Measurements from ENCODE around the gene CRY2.

DNA sequence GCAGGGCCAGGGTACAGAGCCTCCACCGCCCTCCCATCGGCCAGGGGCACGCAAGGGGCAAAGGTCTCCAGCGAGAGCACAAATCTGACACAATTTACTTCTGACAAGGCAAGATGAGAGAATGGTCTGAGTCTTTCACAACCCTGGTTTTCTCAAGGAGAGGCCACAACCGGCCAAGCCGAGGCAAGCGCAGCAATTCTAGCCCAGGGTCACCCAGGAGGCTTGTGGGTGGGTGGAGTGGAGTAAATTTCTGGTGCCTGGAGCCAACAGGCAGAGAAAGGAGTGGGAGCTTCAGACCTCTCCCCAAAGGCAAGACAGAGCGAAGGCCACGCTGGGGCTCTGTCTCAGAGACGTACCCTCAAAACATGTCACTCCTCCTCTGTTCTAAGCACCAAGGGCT lies 84.5 kb downstream of the CRY2 start:
- TF ChIP-seq, protein P1, sequence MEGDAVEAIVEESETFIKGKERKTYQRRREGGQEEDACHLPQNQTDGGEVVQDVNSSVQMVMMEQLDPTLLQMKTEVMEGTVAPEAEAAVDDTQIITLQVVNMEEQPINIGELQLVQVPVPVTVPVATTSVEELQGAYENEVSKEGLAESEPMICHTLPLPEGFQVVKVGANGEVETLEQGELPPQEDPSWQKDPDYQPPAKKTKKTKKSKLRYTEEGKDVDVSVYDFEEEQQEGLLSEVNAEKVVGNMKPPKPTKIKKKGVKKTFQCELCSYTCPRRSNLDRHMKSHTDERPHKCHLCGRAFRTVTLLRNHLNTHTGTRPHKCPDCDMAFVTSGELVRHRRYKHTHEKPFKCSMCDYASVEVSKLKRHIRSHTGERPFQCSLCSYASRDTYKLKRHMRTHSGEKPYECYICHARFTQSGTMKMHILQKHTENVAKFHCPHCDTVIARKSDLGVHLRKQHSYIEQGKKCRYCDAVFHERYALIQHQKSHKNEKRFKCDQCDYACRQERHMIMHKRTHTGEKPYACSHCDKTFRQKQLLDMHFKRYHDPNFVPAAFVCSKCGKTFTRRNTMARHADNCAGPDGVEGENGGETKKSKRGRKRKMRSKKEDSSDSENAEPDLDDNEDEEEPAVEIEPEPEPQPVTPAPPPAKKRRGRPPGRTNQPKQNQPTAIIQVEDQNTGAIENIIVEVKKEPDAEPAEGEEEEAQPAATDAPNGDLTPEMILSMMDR (IDR thresholded peaks at IDR 0.05; ENCODE audit: low read depth, low read length, missing input control), result no peak
- TF ChIP-seq RAD21 (IDR thresholded peaks at IDR 0.05), result no peak
- TF ChIP-seq, protein P2, sequence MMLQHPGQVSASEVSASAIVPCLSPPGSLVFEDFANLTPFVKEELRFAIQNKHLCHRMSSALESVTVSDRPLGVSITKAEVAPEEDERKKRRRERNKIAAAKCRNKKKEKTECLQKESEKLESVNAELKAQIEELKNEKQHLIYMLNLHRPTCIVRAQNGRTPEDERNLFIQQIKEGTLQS (IDR thresholded peaks at IDR 0.05), result no peak
- TF ChIP-seq, protein P3, sequence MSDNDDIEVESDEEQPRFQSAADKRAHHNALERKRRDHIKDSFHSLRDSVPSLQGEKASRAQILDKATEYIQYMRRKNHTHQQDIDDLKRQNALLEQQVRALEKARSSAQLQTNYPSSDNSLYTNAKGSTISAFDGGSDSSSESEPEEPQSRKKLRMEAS (IDR thresholded peaks at IDR 0.05), result no peak
- TF ChIP-seq TAF1 (conservative IDR thresholded peaks at IDR 0.05), result no peak
- no peak for TF ChIP-seq HNF4G (IDR thresholded peaks at IDR 0.05)
- TF ChIP-seq JUND (IDR thresholded peaks at IDR 0.05), result no peak
- TF ChIP-seq SP1 (IDR thresholded peaks at IDR 0.05), result no peak
- TF ChIP-seq, protein P4, sequence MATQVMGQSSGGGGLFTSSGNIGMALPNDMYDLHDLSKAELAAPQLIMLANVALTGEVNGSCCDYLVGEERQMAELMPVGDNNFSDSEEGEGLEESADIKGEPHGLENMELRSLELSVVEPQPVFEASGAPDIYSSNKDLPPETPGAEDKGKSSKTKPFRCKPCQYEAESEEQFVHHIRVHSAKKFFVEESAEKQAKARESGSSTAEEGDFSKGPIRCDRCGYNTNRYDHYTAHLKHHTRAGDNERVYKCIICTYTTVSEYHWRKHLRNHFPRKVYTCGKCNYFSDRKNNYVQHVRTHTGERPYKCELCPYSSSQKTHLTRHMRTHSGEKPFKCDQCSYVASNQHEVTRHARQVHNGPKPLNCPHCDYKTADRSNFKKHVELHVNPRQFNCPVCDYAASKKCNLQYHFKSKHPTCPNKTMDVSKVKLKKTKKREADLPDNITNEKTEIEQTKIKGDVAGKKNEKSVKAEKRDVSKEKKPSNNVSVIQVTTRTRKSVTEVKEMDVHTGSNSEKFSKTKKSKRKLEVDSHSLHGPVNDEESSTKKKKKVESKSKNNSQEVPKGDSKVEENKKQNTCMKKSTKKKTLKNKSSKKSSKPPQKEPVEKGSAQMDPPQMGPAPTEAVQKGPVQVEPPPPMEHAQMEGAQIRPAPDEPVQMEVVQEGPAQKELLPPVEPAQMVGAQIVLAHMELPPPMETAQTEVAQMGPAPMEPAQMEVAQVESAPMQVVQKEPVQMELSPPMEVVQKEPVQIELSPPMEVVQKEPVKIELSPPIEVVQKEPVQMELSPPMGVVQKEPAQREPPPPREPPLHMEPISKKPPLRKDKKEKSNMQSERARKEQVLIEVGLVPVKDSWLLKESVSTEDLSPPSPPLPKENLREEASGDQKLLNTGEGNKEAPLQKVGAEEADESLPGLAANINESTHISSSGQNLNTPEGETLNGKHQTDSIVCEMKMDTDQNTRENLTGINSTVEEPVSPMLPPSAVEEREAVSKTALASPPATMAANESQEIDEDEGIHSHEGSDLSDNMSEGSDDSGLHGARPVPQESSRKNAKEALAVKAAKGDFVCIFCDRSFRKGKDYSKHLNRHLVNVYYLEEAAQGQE (IDR thresholded peaks at IDR 0.05), result no peak
- TF ChIP-seq FOXA1 (IDR thresholded peaks at IDR 0.05), result no peak
- no peak for TF ChIP-seq GABPA (IDR thresholded peaks at IDR 0.05 in 1 of 2, conservative IDR thresholded peaks at IDR 0.05 in 1 of 2)
- TF ChIP-seq EGR1 (IDR thresholded peaks at IDR 0.05; ENCODE audit: low read depth in 2 of 2), result no peak
- TF ChIP-seq, protein P5, sequence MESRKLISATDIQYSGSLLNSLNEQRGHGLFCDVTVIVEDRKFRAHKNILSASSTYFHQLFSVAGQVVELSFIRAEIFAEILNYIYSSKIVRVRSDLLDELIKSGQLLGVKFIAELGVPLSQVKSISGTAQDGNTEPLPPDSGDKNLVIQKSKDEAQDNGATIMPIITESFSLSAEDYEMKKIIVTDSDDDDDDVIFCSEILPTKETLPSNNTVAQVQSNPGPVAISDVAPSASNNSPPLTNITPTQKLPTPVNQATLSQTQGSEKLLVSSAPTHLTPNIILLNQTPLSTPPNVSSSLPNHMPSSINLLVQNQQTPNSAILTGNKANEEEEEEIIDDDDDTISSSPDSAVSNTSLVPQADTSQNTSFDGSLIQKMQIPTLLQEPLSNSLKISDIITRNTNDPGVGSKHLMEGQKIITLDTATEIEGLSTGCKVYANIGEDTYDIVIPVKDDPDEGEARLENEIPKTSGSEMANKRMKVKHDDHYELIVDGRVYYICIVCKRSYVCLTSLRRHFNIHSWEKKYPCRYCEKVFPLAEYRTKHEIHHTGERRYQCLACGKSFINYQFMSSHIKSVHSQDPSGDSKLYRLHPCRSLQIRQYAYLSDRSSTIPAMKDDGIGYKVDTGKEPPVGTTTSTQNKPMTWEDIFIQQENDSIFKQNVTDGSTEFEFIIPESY (IDR thresholded peaks at IDR 0.05), result no peak

Data from liver (tissue), 3 donors.